GM18517 (cell line): ENCODE results near the gene ANO2.

Source experiments
- ATAC-seq: cut with Tn5 transposase; IDR thresholded peaks from one replicate; pipeline ENCODE4 v1.9.1; 2021; ENCODE audit warnings: mild to moderate bottlenecking, moderate library complexity; ENCODE audit not compliant: unreplicated experiment

ANO2 gene

GRCh38 chr12:5921027-5921909 is 23.8 kb downstream of the ANO2 start:
- no peak for ATAC-seq

GRCh38 chr12:5916785-5917290 is 28.2 kb downstream of the ANO2 start:
- no peak for ATAC-seq

- ATAC-seq = no peak
These were observed 29.5 kb downstream of the ANO2 start for GRCh38 chr12:5915511-5915910.

- no peak for ATAC-seq
These were observed 30.5 kb downstream of the ANO2 start for GRCh38 chr12:5914387-5915149.

GRCh38 chr12:5913387-5913786 is 31.7 kb downstream of the ANO2 start:
- ATAC-seq = no peak

GRCh38 chr12:5912437-5913334 is 32.4 kb downstream of the ANO2 start:
- ATAC-seq = no peak

GRCh38 chr12:5912011-5912410 is 33.0 kb downstream of the ANO2 start:
- ATAC-seq = no peak

GRCh38 chr12:5910790-5911548 is 34.1 kb downstream of the ANO2 start:
- ATAC-seq = no peak

- no peak for ATAC-seq
These were observed 35.5 kb downstream of the ANO2 start for GRCh38 chr12:5909560-5909959.

GRCh38 chr12:5908251-5908650 is 36.8 kb downstream of the ANO2 start:
- no peak for ATAC-seq

GRCh38 chr12:5907807-5908206 is 37.3 kb downstream of the ANO2 start:
- no peak for ATAC-seq

- no peak for ATAC-seq
These were observed 39.3 kb downstream of the ANO2 start for GRCh38 chr12:5905757-5906156.

- no peak for ATAC-seq
These were observed 40.1 kb downstream of the ANO2 start for GRCh38 chr12:5904969-5905368.

GRCh38 chr12:5904441-5904840 is 40.6 kb downstream of the ANO2 start:
- no peak for ATAC-seq

GRCh38 chr12:5902736-5903135 is 42.3 kb downstream of the ANO2 start:
- no peak for ATAC-seq

- ATAC-seq = no peak
These were observed 43.6 kb downstream of the ANO2 start for GRCh38 chr12:5901416-5901815.

- ATAC-seq = no peak
These were observed 44.4 kb downstream of the ANO2 start for GRCh38 chr12:5900533-5901205.

- no peak for ATAC-seq
These were observed 45.0 kb downstream of the ANO2 start for GRCh38 chr12:5900076-5900475.

GRCh38 chr12:5899675-5900074 is 45.4 kb downstream of the ANO2 start:
- no peak for ATAC-seq

- ATAC-seq = no peak
These were observed 46.2 kb downstream of the ANO2 start for GRCh38 chr12:5898874-5899273.
